GM21526 (cell line): Measurements from ENCODE around the gene SERTAD3.
A peak's percentile ranks its signal among the peaks of the same experiment; 100 is the strongest.
"Not testable (repeated sequence)": the region's sequence is repeated elsewhere in the genome, so short reads cannot be mapped to it uniquely, and the experiment has no call there.

Experiments
- ATAC-seq: cut with Tn5 transposase; IDR thresholded peaks from one replicate; pipeline ENCODE4 v1.9.1; 2021; ENCODE audit warnings: moderate library complexity; ENCODE audit not compliant: unreplicated experiment, low FRiP score

Gene SERTAD3

GRCh38 chr19:40428197-40428596, 15.9 kb downstream of the SERTAD3 start:
- ATAC-seq = not testable (repeated sequence)

DNA sequence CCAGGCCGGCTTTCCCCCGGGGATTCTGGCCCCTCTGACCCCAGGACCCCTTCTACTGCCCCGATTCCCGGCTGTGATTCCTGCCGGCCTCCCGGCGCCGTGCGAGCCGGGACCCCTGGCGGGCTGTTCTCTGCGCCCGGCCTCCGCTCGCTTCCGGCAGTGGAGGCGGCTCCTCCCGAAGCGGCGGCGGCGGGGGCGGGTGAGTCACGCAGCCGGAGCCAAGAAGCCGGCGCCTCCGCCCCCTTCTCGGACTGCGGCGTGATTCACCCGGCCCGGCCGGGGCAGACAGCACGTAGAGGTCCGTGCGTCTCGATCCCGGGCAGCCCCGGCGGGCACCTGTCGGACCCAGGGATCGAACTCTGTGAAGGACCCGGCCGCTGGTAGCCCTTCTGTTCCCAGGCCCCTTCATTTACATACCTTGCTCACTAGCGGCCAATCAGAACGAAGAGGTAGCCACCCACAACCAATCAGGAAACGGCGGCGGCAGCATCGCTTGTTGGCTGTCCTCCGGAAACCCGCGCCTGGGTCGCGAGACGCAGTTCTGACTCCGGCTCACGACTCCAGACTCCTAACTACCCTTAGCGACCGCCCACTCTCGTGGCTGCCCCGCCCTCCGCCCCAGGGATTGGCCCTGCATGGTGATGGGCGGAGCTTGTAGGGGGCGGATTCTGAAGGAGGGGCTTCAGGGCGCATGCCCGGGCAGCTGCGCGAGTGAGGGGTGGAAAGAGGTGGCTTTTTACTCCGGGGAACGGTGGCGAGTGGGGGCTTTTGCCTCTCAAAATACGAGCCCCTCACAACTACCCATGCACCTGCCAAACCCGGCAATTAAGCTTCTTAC, 18.5 kb downstream of the SERTAD3 start, which contains the start of gene SERTAD1:
Gene SERTAD1, minus strand, starts transcription at position 543 of the 838 bp plus-strand sequence. CDS start 2,446 bp downstream, outside the sequence.
- ATAC-seq = peak; percentile 73

DNA sequence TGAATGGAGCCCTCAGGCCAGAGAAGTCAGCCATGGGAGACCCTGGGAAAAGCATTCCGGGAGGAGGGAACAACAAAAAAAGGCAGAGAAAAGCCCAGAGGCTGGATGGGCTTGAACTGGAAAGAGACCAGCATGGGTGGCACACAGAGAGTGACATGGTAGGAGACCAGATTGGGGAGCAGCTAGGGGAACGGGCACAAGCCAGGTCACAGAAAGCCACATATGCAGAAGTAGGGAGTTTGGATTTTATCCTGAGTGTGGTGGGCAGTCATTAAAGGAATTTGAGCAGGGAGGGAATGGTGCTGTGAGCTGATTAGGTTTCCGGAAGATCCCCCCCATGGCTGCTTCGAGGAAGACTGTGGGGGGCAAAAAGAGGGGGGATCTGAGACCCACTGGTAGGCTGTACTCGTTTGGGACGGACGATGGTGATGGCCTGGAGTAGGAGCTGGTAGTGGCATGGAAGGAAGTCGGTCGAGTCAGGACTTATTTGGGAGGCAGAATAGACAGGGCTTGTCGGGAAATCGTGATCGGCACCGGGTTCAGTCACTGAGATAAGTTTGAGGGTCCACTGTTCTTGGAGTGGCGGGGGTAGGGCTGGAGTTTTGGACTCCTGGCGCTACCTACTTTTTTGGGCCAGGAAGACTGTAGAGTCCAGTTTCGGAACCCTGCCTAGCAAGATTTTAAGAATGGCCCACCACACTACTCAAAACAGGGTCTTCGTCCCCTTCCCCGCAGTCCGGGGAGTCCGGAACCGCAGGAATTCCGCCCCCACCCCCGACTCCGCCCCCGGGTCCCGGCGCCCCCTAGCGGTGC, 19.3 kb downstream of the SERTAD3 start:
- ATAC-seq = no peak

- ATAC-seq = no peak
Measured at GRCh38 chr19:40423938-40424337, 20.2 kb downstream of the SERTAD3 start.

- no peak for ATAC-seq
Measured at GRCh38 chr19:40422748-40423566, 21.2 kb downstream of the SERTAD3 start.

DNA sequence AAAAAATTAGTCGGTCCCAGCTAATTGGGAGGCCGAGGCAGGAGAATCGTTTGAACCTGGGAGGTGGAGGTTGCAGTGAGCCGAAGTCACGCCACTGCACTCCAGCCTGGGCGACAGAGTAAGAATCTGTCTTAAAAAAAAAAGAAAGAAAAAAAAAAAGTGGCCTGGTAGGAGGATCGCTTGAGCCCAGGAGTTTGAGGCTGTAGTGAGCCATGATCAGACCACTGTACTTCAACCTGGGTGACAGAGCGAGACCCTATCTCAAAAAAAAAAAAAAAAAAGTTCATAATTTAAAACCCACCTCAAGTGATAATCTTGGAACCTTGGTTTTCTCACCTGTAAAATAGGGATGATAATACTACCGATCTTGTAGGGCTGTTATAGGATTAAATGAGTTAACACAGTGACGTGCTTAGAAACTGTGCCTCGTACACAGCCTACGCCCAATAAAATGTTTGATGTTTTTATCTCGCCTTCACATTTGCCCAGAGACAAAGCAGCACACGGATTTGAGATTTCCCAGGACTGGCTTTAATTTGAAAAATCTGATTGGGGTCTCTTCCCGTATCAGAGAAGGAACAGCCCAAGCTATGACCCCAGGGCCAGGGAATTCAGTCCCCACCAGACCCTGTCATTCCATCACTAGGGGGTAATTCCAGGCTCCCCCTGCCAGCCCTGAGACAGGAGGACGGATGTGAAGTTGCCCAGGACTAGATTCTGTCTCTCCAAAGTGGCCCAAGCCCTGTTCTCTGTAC, 22.0 kb downstream of the SERTAD3 start:
- no peak for ATAC-seq

- no peak for ATAC-seq
Measured at GRCh38 chr19:40420766-40421765, 23.1 kb downstream of the SERTAD3 start.

DNA sequence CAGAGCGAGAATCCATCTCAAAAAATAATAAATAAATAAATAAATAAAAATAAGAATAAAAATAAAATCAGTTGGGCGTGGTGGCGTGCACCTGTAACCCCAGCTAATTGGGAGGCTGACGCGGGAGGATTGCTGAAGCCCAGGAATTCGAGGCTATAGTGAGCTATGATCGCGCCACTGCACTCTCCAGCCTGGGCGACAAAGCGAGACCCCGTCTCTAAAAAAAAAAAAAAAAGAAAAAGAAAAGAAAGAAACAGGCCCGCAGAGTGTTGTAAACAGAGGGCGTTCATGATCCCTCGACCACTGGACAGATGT, 23.7 kb downstream of the SERTAD3 start:
- ATAC-seq = no peak

GRCh38 chr19:40419780-40420179, 24.4 kb downstream of the SERTAD3 start:
- ATAC-seq = no peak

GRCh38 chr19:40419066-40419612, 25.0 kb downstream of the SERTAD3 start:
- no peak for ATAC-seq

- ATAC-seq = no peak
Measured at GRCh38 chr19:40418040-40418439, 26.1 kb downstream of the SERTAD3 start.

- ATAC-seq = no peak
Measured at GRCh38 chr19:40417643-40417981, 26.5 kb downstream of the SERTAD3 start.

DNA sequence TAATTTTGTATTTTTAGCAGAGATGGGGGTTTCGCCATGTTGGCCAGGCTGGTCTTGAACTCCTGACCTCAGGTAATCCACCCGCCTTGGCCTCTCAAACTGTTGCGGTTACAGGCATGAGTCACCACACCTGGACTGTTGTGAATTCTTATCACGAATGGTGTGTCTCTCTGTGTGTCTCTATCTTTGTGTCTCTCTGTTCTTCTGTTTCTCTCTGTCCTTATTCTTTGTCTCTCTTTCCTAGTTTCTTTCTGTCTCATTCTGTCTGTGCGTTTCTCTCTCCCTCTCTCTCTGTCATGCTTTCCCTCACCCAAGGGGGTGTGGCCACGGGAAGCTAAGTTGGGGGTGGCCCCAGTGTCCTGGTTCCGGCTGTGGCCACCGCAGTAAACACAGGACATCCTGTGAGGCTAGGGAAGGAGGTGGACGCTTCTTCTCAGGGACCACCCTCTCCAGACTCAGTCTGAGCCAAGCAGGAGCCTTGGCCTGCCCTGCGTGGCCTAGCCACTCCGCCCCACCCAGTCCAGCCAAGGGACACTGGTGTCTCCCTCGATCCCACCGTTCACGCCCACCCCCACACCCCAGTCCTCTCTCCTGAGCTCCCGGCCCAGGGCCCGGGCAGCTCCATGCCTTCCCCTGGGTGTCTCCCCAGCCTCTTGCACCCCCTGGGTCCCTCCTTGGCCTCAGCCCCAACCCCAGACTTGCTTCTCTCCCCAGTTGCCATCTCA, 27.1 kb downstream of the SERTAD3 start:
- no peak for ATAC-seq

- no peak for ATAC-seq
Measured at GRCh38 chr19:40415768-40416167, 28.4 kb downstream of the SERTAD3 start.

GRCh38 chr19:40414542-40415535, 29.3 kb downstream of the SERTAD3 start:
- no peak for ATAC-seq

GRCh38 chr19:40413291-40413845, 30.8 kb downstream of the SERTAD3 start, which contains the start of gene PRX:
TSS of gene PRX (minus strand) at chr19:40413378. CDS start at chr19:40407932, 5,446 bp downstream.
- ATAC-seq = no peak
